H9 (cell line): ENCODE results near the gene FTO. TPM values are rescaled to one million over a fixed set of nuclear protein-coding genes. Genes with fewer than 3 reads are reported as not detected.

Experiments
- DNase-seq: peaks from one replicate; pipeline ENCODE4 v3.0.0-alpha.2; 2017
- H2AFZ ChIP-seq: one replicate; pipeline ENCODE4 v1.6.1; 2013; ENCODE audit warnings: mild to moderate bottlenecking, low read length, control low read depth, moderate library complexity
- H2AK5ac ChIP-seq: 2 replicates; pipeline ENCODE4 v1.6.1; 2013; ENCODE audit warnings: low read length, control low read depth, mixed read lengths; ENCODE audit not compliant: insufficient read length
- H2BK120ac ChIP-seq: one replicate; pipeline ENCODE4 v1.6.1; 2013; ENCODE audit warnings: low read depth, mild to moderate bottlenecking, low read length, control low read depth, inconsistent platforms; ENCODE audit not compliant: poor library complexity, severe bottlenecking
- H2BK12ac ChIP-seq: 2 replicates; pipeline ENCODE4 v1.6.1; 2013; ENCODE audit warnings: low read length, control low read depth, mixed read lengths, low read depth; ENCODE audit not compliant: insufficient read length
- H2BK15ac ChIP-seq: 2 replicates; pipeline ENCODE4 v1.6.1; 2013; ENCODE audit warnings: low read depth, low read length, control low read depth
- H2BK20ac ChIP-seq: one replicate; pipeline ENCODE4 v1.6.1; 2013; ENCODE audit warnings: low read depth, mild to moderate bottlenecking, low read length, control low read depth, inconsistent platforms; ENCODE audit not compliant: poor library complexity, severe bottlenecking
- H2BK5ac ChIP-seq: 2 replicates; pipeline ENCODE4 v1.6.1; 2013; ENCODE audit warnings: low read length, control low read depth, mixed read lengths; ENCODE audit not compliant: insufficient read length
- H3K14ac ChIP-seq: 2 replicates; pipeline ENCODE4 v1.6.1; 2013; ENCODE audit warnings: low read length, control low read depth; ENCODE audit not compliant: insufficient read depth
- H3K18ac ChIP-seq: 2 replicates; pipeline ENCODE4 v1.6.1; 2013; ENCODE audit warnings: low read depth, mild to moderate bottlenecking, mixed read lengths, low read length, control low read depth; ENCODE audit not compliant: insufficient read length
- H3K23ac ChIP-seq: 2 replicates; pipeline ENCODE4 v1.6.1; 2013; ENCODE audit warnings: low read length, control low read depth, mixed read lengths, low read depth; ENCODE audit not compliant: insufficient read length
- H3K23me2 ChIP-seq: 2 replicates; pipeline ENCODE4 v1.6.1; 2013; ENCODE audit warnings: low read depth, mild to moderate bottlenecking, mixed read lengths, low read length, control low read depth; ENCODE audit not compliant: insufficient read length, poor library complexity, severe bottlenecking
- H3K27ac ChIP-seq: 2 replicates; pipeline ENCODE4 v1.5.1; 2013; ENCODE audit warnings: low read length, control low read depth, mixed read lengths, low read depth; ENCODE audit not compliant: insufficient read length
- H3K27me3 ChIP-seq: 2 replicates; pipeline ENCODE4 v1.6.1; 2013; ENCODE audit warnings: low read length, control low read depth, inconsistent platforms; ENCODE audit not compliant: insufficient read depth
- H3K4ac ChIP-seq: 2 replicates; pipeline ENCODE4 v1.6.1; 2013; ENCODE audit warnings: low read depth, mild to moderate bottlenecking, control low read depth, inconsistent platforms, low read length, moderate library complexity
- H3K4me1 ChIP-seq: 2 replicates; pipeline ENCODE4 v1.6.1; 2013; ENCODE audit warnings: low read length, control low read depth, inconsistent platforms; ENCODE audit not compliant: insufficient read depth
- H3K4me2 ChIP-seq: 2 replicates; pipeline ENCODE4 v1.6.1; 2013; ENCODE audit warnings: low read length, control low read depth, mixed read lengths; ENCODE audit not compliant: insufficient read length, insufficient read depth
- H3K56ac ChIP-seq: 2 replicates; pipeline ENCODE4 v1.6.1; 2013; ENCODE audit warnings: low read depth, mild to moderate bottlenecking, mixed read lengths, low read length, control low read depth; ENCODE audit not compliant: insufficient read length
- H3K79me1 ChIP-seq: 2 replicates; pipeline ENCODE4 v1.6.1; 2013; ENCODE audit warnings: low read depth, mild to moderate bottlenecking, moderate library complexity, low read length, control low read depth, inconsistent platforms; ENCODE audit not compliant: insufficient read depth, poor library complexity, severe bottlenecking
- H3K79me2 ChIP-seq: 2 replicates; pipeline ENCODE4 v1.6.1; 2013; ENCODE audit warnings: low read length, control low read depth, inconsistent platforms; ENCODE audit not compliant: insufficient read depth
- H3K9ac ChIP-seq: 2 replicates; pipeline ENCODE4 v1.6.1; 2013; ENCODE audit warnings: low read length, control low read depth, mixed read lengths; ENCODE audit not compliant: insufficient read length; ENCODE audit errors: extremely low read depth
- H3K9me3 ChIP-seq: one replicate; pipeline ENCODE4 v1.6.1; 2013; ENCODE audit warnings: low read depth, low read length, inconsistent platforms; ENCODE audit not compliant: control insufficient read depth
- H3T11ph ChIP-seq: one replicate; pipeline ENCODE4 v1.6.1; 2013; ENCODE audit warnings: mild to moderate bottlenecking, low read length, control low read depth, inconsistent platforms
- H4K20me1 ChIP-seq: one replicate; pipeline ENCODE4 v1.6.1; 2013; ENCODE audit not compliant: control insufficient read depth, insufficient read length, insufficient read depth
- H4K5ac ChIP-seq: 2 replicates; pipeline ENCODE4 v1.6.1; 2013; ENCODE audit warnings: low read depth, mild to moderate bottlenecking, mixed read lengths, low read length, control low read depth; ENCODE audit not compliant: insufficient read length
- H4K8ac ChIP-seq: replicated peaks from 2 replicates; pipeline ENCODE4 v1.6.1; 2013; ENCODE audit warnings: low read length, control low read depth, mixed read lengths, low read depth; ENCODE audit not compliant: insufficient read length
- H4K91ac ChIP-seq: 2 replicates; pipeline ENCODE4 v1.6.1; 2013; ENCODE audit warnings: low read depth, mild to moderate bottlenecking, moderate library complexity, mixed read lengths, low read length, control low read depth; ENCODE audit not compliant: insufficient read length
- H3K27ac Mint-ChIP-seq, 3 experiments: 2 replicates in 2 of 3; 3 replicates in 1 of 3; pipeline ENCODE4 v1.8.0; 2020 to 2021; ENCODE audit warnings: mixed read lengths in 3 of 3, mild to moderate bottlenecking in 1 of 3, moderate library complexity in 1 of 3
- H3K27me3 Mint-ChIP-seq: 2 replicates; pipeline ENCODE4 v1.8.0; 2021; ENCODE audit warnings: low read depth, mild to moderate bottlenecking, moderate library complexity, mixed read lengths
- H3K36me3 Mint-ChIP-seq, 3 experiments: 2 replicates in 2 of 3; 3 replicates in 1 of 3; pipeline ENCODE4 v1.8.0; 2020 to 2021; ENCODE audit warnings: low read depth in 3 of 3, mixed read lengths in 3 of 3; ENCODE audit not compliant: insufficient read depth in 1 of 3
- H3K4me1 Mint-ChIP-seq, 2 experiments: 2 replicates each; pipeline ENCODE4 v1.8.0; 2020; ENCODE audit warnings: mixed read lengths in 2 of 2
- H3K4me3 Mint-ChIP-seq, 2 experiments: 2 replicates in 1 of 2; 3 replicates in 1 of 2; pipeline ENCODE4 v1.8.0; 2020 to 2021; ENCODE audit warnings: mild to moderate bottlenecking in 2 of 2, mixed read lengths in 2 of 2, moderate library complexity in 1 of 2
- H3K9me3 Mint-ChIP-seq, 2 experiments: 2 replicates in 1 of 2; 3 replicates in 1 of 2; pipeline ENCODE4 v1.8.0; 2020; ENCODE audit warnings: mild to moderate bottlenecking in 2 of 2, mixed read lengths in 2 of 2, moderate library complexity in 1 of 2
- WGBS: extraction: QIAGEN DNeasy Blood & Tissue Kit; methylation state at CpG from one replicate; pipeline ENCODE4 v1.1.7; 2013; ENCODE audit warnings: missing lambda C conversion rate, low lambda C conversion rate, mixed read lengths; ENCODE audit not compliant: insufficient read length; ENCODE audit errors: extremely low coverage; 5-methylcytosine and 5-hydroxymethylcytosine counted together
- total RNA-seq: library from RNA; stranded (reverse); gene quantifications from 2 replicates; pipeline ENCODE4 v1.2.1, GENCODE V29; 2021
- TF ChIP-seq, protein P1 (sequence below): fragments of 200-600 bp; sonication (generic); conservative IDR thresholded peaks from 3 replicates; pipeline ENCODE4 v1.8.0; 2021; ENCODE audit warnings: antibody characterized with exemption, mild to moderate bottlenecking

Gene FTO
- total RNA-seq, 1 experiment from 2014 or later, result 67.9 TPM

DNA sequence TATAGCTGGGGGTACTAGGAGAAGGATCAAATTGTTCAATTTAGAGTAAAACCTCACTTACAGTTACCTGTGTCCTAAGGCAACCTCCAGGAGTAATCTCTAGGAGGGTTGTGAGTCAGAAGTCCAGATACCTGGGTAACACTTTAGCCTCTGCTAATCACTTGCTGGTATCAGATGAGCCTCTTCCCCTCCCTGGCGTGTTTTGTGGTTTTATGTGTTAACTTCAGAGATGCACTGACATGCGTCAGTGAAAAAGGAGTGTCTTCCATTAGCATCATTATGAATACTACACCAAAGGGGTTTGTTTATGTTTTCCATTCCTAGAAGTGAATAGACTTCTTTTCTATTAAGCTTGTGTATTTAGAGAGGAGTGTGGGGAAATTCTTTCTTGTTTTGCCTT, 208.2 kb downstream of the FTO start:
- H3K4me2 ChIP-seq, result no peak overlapping the region
- no peak overlapping the region for H2BK12ac ChIP-seq
- no peak overlapping the region for H2BK20ac ChIP-seq
- no peaks in the 10 kb centered on the region for H3K9me3 ChIP-seq
- no peak overlapping the region for H4K8ac ChIP-seq
- Mint-ChIP-seq H3K4me3 (no peak overlapping the region), H3K27ac (peak overlapping the region in 1 of 3 experiments; percentile 23; a peak in 1 of 7 replicates), H3K36me3 (no peaks in the 10 kb centered on the region), H3K27me3 (no peaks in the 10 kb centered on the region), H3K4me1 (peaks cover 23 to 31% of the 10 kb centered on the region in 2 experiments), H3K9me3 (no peaks in the 10 kb centered on the region)
- H3K23me2 ChIP-seq, result no peaks in the 10 kb centered on the region
- DNase-seq, result no peak
- H3K4me1 ChIP-seq, result peaks cover 4% of the 10 kb centered on the region; the same call in 1 of the 2 replicates
- H3K27me3 ChIP-seq, result no peaks in the 10 kb centered on the region
- H3K23ac ChIP-seq, result no peak overlapping the region
- no peak overlapping the region for H2BK120ac ChIP-seq
- no peak overlapping the region for H2BK15ac ChIP-seq
- no peak overlapping the region for H3K18ac ChIP-seq
- H3K56ac ChIP-seq, result no peak overlapping the region
- H2AFZ ChIP-seq, result no peak overlapping the region
- no peak overlapping the region for H2BK5ac ChIP-seq
- no peaks in the 10 kb centered on the region for H3K79me2 ChIP-seq
- no peaks in the 10 kb centered on the region for H4K20me1 ChIP-seq
- H3K79me1 ChIP-seq, result no peaks in the 10 kb centered on the region
- H4K91ac ChIP-seq, result no peak overlapping the region
- H3K9ac ChIP-seq, result no peak overlapping the region
- no peak overlapping the region for H4K5ac ChIP-seq
- no peak overlapping the region for H2AK5ac ChIP-seq
- no peak overlapping the region for H3K14ac ChIP-seq
- TF ChIP-seq, protein P1, sequence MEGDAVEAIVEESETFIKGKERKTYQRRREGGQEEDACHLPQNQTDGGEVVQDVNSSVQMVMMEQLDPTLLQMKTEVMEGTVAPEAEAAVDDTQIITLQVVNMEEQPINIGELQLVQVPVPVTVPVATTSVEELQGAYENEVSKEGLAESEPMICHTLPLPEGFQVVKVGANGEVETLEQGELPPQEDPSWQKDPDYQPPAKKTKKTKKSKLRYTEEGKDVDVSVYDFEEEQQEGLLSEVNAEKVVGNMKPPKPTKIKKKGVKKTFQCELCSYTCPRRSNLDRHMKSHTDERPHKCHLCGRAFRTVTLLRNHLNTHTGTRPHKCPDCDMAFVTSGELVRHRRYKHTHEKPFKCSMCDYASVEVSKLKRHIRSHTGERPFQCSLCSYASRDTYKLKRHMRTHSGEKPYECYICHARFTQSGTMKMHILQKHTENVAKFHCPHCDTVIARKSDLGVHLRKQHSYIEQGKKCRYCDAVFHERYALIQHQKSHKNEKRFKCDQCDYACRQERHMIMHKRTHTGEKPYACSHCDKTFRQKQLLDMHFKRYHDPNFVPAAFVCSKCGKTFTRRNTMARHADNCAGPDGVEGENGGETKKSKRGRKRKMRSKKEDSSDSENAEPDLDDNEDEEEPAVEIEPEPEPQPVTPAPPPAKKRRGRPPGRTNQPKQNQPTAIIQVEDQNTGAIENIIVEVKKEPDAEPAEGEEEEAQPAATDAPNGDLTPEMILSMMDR, result no peak
- WGBS, result no CpG with 5 or more reads among the region's 2 CpGs
- H3K4ac ChIP-seq, result no peak overlapping the region
- no peak overlapping the region for H3K27ac ChIP-seq
- H3T11ph ChIP-seq, result no peak overlapping the region
